Measurements from ENCODE around the gene PARP4. TPM values are rescaled to one million over a fixed set of nuclear protein-coding genes. Genes with fewer than 3 reads are reported as not detected.

Gene PARP4
- total and polyA plus RNA-seq, 2 of the 13 experiments (the other 11 are each of a cell fraction or from before 2014, with no cell fraction given) = 40.5 to 42.6 TPM

GRCh38 chr13:24495151-24495729, 17.3 kb downstream of the PARP4 start:
- ChIA-PET CTCF (ENCODE audit: low intra/inter-chr PET ratio, low total read pairs) (no interaction called here), POLR2A (interaction anchor here (0.6 to 1.4 kb wide), 2 partner anchors 12 to 17 kb away, joined by 3 read pairs; partner anchors contain the start of gene PARP4)
- H2AFZ ChIP-seq (ENCODE audit: low read length) = no peak overlapping the region
- TF ChIP-seq ZNF407 (CRISPR knock-in tag; IDR thresholded peaks at IDR 0.05; ENCODE audit: not compliant biosample characterization) = no peak
- no peak for TF ChIP-seq ZNF775 (CRISPR knock-in tag; IDR thresholded peaks at IDR 0.05; ENCODE audit: borderline replicate concordance)
- TF ChIP-seq THAP9 (CRISPR knock-in tag; IDR thresholded peaks at IDR 0.05; ENCODE audit: borderline replicate concordance) = no peak
- TF ChIP-seq NCOA5 (CRISPR knock-in tag; IDR thresholded peaks at IDR 0.05) = no peak
- TF ChIP-seq SIX1 (CRISPR knock-in tag; IDR thresholded peaks at IDR 0.05; ENCODE audit: borderline replicate concordance) = no peak
- TF ChIP-seq ZNF207 (IDR thresholded peaks at IDR 0.05; ENCODE audit: borderline replicate concordance) = no peak
- 99% methylated on average over 3 of the region's 3 CpGs for WGBS (ENCODE audit: low lambda C conversion rate)
- H3K36me3 ChIP-seq (replicated peaks in 1 of 2; ENCODE audit: control insufficient read depth in 1 of 2, insufficient read depth in 2 of 2, low read length in 2 of 2) = peaks cover 31 to 53% of the 10 kb centered on the region in 2 experiments
- H3K4me2 ChIP-seq (ENCODE audit: low read depth, low read length) = no peak overlapping the region
- intact Hi-C loops (cut with micrococcal nuclease; ENCODE audit: unreplicated experiment) = no loop called here
- FAIRE-seq = no peak
- H3K4me1 ChIP-seq (ENCODE audit: insufficient read depth, low read length) = peaks cover 12% of the 10 kb centered on the region
- H3K9me3 ChIP-seq (ENCODE audit: low read length) = no peaks in the 10 kb centered on the region
- H3K4me3 ChIP-seq (replicated peaks in 1 of 3; ENCODE audit: insufficient read depth in 1 of 3, low read depth in 2 of 3, low read length in 3 of 3) = no peak overlapping the region
- no peak for DNase-seq (ENCODE audit: low spot score)
- in situ Hi-C loops (cut with HindIII; ENCODE audit: extremely low pct_ligation_motif_present, low pct_unique_long_range_greater_than_20kb) = no loop called here
- no peak overlapping the region for H3K9ac ChIP-seq (ENCODE audit: insufficient read depth, low read depth, low read length)
- H3K27ac ChIP-seq (ENCODE audit: extremely low read length, insufficient read depth, low read length) = no peak overlapping the region
- no peaks in the 10 kb centered on the region for H4K20me1 ChIP-seq (ENCODE audit: insufficient read depth, low read length)
- H3K79me2 ChIP-seq (ENCODE audit: insufficient read depth, low read length) = no peaks in the 10 kb centered on the region
- no peak for ATAC-seq
- no peaks in the 10 kb centered on the region for H3K27me3 ChIP-seq (ENCODE audit: control insufficient read depth in 1 of 2, insufficient read depth in 2 of 2, low read length in 2 of 2)
- no TSS peak for BruUV-seq (replicated peaks)
